ENCODE data around the gene PDE1A.

Gene PDE1A

GRCh38 chr2:182375862-182376261 lies 51.0 kb downstream of the PDE1A start:
- no peak for DNase-seq (ENCODE audit: low read depth)
- H3K4me3 ChIP-seq (ENCODE audit: low read depth, low read length), result no peak overlapping the region
- TF ChIP-seq, protein P1, sequence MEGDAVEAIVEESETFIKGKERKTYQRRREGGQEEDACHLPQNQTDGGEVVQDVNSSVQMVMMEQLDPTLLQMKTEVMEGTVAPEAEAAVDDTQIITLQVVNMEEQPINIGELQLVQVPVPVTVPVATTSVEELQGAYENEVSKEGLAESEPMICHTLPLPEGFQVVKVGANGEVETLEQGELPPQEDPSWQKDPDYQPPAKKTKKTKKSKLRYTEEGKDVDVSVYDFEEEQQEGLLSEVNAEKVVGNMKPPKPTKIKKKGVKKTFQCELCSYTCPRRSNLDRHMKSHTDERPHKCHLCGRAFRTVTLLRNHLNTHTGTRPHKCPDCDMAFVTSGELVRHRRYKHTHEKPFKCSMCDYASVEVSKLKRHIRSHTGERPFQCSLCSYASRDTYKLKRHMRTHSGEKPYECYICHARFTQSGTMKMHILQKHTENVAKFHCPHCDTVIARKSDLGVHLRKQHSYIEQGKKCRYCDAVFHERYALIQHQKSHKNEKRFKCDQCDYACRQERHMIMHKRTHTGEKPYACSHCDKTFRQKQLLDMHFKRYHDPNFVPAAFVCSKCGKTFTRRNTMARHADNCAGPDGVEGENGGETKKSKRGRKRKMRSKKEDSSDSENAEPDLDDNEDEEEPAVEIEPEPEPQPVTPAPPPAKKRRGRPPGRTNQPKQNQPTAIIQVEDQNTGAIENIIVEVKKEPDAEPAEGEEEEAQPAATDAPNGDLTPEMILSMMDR (conservative IDR thresholded peaks at IDR 0.05; ENCODE audit: low read depth, low read length), result no peak

- TF ChIP-seq, protein P1 (conservative IDR thresholded peaks at IDR 0.05; ENCODE audit: low read depth, low read length), result no peak
- peak; percentile 78 for DNase-seq (ENCODE audit: low read depth)
Observed at GRCh38 chr2:182372661-182373060, 54.2 kb downstream of the PDE1A start.

DNA sequence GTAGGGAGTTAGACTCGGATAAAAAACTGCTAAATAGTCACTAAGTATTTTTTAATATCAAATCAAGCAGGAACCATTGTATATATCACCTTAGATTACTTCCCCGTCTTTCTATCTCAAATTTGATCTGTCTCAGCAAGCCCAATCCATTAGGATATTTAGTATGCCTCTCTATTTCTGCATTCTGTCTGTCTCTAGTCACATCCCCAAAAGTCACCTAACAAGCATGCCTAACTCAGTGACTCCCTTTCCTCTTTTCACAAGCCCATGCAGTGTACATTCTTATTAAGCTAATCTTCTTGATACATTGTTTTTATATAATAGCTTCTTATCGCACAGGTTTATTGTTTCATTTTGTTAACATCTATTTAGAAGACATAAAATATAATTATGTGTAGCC lies 57.8 kb downstream of the PDE1A start:
- DNase-seq (ENCODE audit: low read depth), result no peak
- TF ChIP-seq, protein P1 (conservative IDR thresholded peaks at IDR 0.05; ENCODE audit: low read depth, low read length), result no peak

More at GRCh38 chr2:182372661-182373060, 54.2 kb downstream of the PDE1A start:
- no peak overlapping the region for H3K4me3 ChIP-seq (ENCODE audit: low read depth, low read length)

GRCh38 chr2:182368446-182368845 lies 58.4 kb downstream of the PDE1A start:
- DNase-seq (ENCODE audit: low read depth), result peak; percentile 51
- TF ChIP-seq, protein P1 (conservative IDR thresholded peaks at IDR 0.05; ENCODE audit: low read depth, low read length), result no peak
- no peak overlapping the region for H3K4me3 ChIP-seq (ENCODE audit: low read depth, low read length)

More for the DNA sequence above, 57.8 kb downstream of the PDE1A start:
- no peak overlapping the region for H3K4me3 ChIP-seq (ENCODE audit: low read depth, low read length)

DNA sequence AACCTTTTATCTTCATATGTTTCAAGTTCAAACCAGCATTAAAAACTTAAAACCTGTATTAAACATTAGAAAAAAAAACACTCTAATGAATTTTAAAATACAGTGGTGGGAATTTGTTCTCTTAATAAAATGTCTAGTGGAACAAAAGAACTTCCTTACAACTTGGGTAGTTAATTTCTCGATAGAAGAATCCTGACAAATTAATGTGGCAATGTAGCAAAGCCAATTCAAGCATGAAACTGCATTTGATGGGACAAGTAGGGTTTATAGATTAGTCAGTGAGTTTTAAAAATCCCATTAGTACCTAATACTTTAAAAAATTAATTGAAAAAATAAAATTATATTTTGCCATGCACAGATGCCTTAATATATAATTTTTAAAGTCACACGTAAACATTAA lies 59.4 kb downstream of the PDE1A start:
- H3K4me3 ChIP-seq (ENCODE audit: low read depth, low read length), result no peak overlapping the region
- DNase-seq (ENCODE audit: low read depth), result no peak
- TF ChIP-seq, protein P1 (conservative IDR thresholded peaks at IDR 0.05; ENCODE audit: low read depth, low read length), result no peak

GRCh38 chr2:182366628-182367027 lies 60.2 kb downstream of the PDE1A start:
- TF ChIP-seq, protein P1 (conservative IDR thresholded peaks at IDR 0.05; ENCODE audit: low read depth, low read length), result no peak
- no peak overlapping the region for H3K4me3 ChIP-seq (ENCODE audit: low read depth, low read length)
- DNase-seq (ENCODE audit: low read depth), result peak; percentile 80

GRCh38 chr2:182365855-182366254 lies 61.0 kb downstream of the PDE1A start:
- TF ChIP-seq, protein P1 (conservative IDR thresholded peaks at IDR 0.05; ENCODE audit: low read depth, low read length), result no peak

More at GRCh38 chr2:182365855-182366254, 61.0 kb downstream of the PDE1A start:
- H3K4me3 ChIP-seq (ENCODE audit: low read depth, low read length), result no peak overlapping the region
- no peak for DNase-seq (ENCODE audit: low read depth)
